ENCODE results near the gene EPHA4.

- no peak for TF ChIP-seq CTCF (IDR thresholded peaks at IDR 0.05)
- TF ChIP-seq POLR2A (IDR thresholded peaks at IDR 0.05): no peak
Measured at GRCh38 chr2:221399183-221399582, 172.9 kb downstream of the EPHA4 start.

Measured in thyroid gland (tissue), 4 donors.